MG63 (cell line): Measurements from ENCODE around the gene VAC14. TPM values are rescaled to one million over a fixed set of nuclear protein-coding genes. Genes with fewer than 3 reads are reported as not detected.
"Not testable (repeated sequence)": the region's sequence is repeated elsewhere in the genome, so short reads cannot be mapped to it uniquely, and the experiment has no call there.

ENCODE experiments used
- DNase-seq: peaks from one replicate; pipeline ENCODE4 v3.0.0-alpha.2; 2020
- H3K27me3 ChIP-seq: fragments of 250-450 bp; sonication (Bioruptor Pico); 2 replicates; pipeline ENCODE4 v1.5.1; 2020; ENCODE audit warnings: mild to moderate bottlenecking, moderate library complexity
- H3K36me3 ChIP-seq: fragments of 250-450 bp; sonication (Bioruptor Pico); 2 replicates; pipeline ENCODE4 v1.5.1; 2020; ENCODE audit warnings: mild to moderate bottlenecking, moderate library complexity
- H3K4me3 ChIP-seq: fragments of 250-450 bp; sonication (Bioruptor Pico); 2 replicates; pipeline ENCODE4 v1.5.1; 2020; ENCODE audit warnings: mild to moderate bottlenecking, moderate library complexity
- H3K9me3 ChIP-seq: fragments of 250-450 bp; sonication (Bioruptor Pico); 2 replicates; pipeline ENCODE4 v1.5.1; 2020; ENCODE audit warnings: mild to moderate bottlenecking, moderate library complexity
- total RNA-seq: library from RNA; depleted of rRNA; stranded (reverse); fragments of >200 nt; shearing (Covaris generic); gene quantifications from 2 replicates; pipeline ENCODE4 v1.2.3, GENCODE V29; 2014; ENCODE audit warnings: low replicate concordance

The VAC14 gene
- total RNA-seq, 1 experiment from 2014 or later = 15.4 TPM

- Histone ChIP-seq H3K27me3 (no peaks in the 10 kb centered on the region), H3K36me3 (peaks cover 38% of the 10 kb centered on the region), H3K4me3 (no peak overlapping the region), H3K9me3 (no peaks in the 10 kb centered on the region)
- DNase-seq = no peak
These were observed 121.9 kb downstream of the VAC14 start for GRCh38 chr16:70678898-70679670.

DNA sequence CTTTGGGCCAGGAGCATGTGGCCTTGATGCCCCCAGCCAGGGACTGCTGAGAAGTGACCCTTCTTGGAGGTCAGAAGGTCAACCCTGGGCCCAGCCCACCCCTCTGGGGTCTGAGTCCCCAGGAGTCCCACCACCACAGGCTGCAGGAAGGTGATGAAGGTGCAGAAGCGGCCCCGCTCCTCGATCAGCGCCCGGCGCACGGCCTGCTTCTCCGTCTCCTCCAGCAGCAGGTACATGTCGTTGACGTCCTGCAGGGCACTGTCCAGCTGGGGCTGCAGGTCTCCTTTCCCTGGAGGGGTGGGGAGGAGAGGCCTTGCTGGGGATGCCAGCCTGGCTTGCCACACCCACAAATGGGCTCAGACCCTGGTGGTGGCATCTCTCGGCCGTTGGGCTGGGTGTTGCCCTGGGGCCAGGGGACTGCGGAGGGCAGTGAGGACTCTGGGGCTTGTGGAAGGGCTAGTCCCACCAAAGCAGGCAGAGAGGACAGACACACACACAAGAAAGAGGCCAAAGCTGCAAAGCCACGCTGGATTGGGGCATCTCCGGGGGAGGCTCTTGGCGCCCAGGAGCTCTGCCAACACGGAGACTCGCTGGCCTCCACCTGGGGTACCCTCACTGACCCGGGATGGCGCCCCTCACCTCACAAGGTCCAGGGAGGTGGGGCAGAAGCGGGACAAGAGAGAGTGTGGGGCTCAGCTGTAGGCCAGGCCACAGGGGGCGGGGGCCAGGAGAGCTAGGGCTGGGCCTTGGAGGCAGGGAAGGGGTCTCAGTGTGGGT, 122.6 kb downstream of the VAC14 start:
- Histone ChIP-seq H3K9me3 (no peaks in the 10 kb centered on the region), H3K27me3 (no peaks in the 10 kb centered on the region), H3K4me3 (no peak overlapping the region), H3K36me3 (peaks cover 32% of the 10 kb centered on the region)
- DNase-seq = no peak

DNA sequence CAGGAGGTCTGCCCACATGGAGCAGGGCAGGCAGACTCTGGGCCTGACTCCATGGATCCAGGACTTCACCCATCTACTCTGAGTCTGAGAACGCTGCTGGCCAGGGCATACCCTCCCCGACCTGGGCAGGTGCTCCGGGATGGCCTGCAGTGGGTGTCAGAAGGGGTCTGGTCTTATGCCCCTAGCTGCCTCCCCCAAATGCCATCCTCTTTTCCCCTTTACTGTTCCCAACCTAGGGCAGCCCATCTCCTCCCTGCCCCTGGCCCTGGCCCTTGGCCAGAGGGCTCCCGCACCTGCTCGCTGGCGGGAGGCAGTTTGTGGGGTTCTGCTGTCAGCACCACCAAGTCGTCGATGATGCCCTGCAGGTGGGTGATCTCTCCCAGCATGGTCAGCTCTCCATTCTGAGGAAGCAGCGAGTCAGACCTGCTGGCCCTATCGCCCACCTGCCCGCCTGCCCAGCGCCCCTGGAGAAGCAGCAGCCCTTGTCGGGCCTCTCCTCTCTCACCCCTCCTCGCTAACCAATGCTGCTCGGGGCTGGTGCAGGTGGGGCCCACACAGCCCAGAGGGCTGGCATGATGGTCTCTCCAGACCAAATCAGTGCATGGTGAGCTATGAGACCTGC, 123.3 kb downstream of the VAC14 start:
- Histone ChIP-seq H3K9me3 (no peaks in the 10 kb centered on the region), H3K27me3 (no peaks in the 10 kb centered on the region), H3K4me3 (no peak overlapping the region), H3K36me3 (peaks cover 29% of the 10 kb centered on the region)
- no peak for DNase-seq

DNA sequence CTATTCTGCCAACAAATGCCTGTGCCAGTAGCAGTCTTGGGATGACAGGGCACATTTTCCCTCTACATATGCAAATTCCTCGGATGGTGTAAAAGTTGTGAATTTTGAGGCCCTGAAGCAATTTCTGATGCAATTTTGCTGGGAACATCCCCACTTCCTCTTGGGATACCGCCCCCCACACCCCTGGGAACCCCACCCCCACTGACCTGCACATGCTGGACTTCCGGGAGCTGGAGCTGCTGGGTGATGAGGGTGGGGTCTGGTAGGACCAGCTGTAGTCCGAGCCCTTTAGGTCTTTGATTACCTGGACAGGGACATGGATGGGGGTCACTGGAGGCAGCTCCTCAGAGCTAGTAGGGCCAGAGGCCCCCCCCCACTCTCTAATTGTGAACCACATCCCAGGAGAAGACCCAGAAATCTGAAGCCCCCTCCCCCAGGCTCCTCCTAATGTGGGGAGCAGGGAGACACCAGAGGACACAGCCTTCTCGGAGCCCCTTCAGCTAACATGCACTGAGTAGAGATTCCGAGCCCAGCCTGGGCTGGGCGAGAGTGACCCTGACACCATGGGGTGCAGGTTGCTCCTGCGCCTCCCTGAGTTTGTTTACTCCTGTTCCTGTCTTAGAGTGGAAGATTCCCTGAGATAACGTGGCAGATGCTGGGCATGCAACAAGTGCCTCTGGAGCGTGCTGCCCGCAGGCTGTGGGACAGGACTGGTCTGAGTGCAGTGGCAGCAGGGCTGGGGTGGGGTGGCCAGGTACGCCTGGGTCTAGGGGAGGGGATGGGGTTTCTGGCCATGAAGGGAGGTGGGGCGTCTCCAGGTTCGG, 124.1 kb downstream of the VAC14 start:
- H3K27me3 ChIP-seq = no peaks in the 10 kb centered on the region
- DNase-seq = no peak
- H3K4me3 ChIP-seq = no peak overlapping the region
- H3K36me3 ChIP-seq = peaks cover 31% of the 10 kb centered on the region
- no peaks in the 10 kb centered on the region for H3K9me3 ChIP-seq

DNA sequence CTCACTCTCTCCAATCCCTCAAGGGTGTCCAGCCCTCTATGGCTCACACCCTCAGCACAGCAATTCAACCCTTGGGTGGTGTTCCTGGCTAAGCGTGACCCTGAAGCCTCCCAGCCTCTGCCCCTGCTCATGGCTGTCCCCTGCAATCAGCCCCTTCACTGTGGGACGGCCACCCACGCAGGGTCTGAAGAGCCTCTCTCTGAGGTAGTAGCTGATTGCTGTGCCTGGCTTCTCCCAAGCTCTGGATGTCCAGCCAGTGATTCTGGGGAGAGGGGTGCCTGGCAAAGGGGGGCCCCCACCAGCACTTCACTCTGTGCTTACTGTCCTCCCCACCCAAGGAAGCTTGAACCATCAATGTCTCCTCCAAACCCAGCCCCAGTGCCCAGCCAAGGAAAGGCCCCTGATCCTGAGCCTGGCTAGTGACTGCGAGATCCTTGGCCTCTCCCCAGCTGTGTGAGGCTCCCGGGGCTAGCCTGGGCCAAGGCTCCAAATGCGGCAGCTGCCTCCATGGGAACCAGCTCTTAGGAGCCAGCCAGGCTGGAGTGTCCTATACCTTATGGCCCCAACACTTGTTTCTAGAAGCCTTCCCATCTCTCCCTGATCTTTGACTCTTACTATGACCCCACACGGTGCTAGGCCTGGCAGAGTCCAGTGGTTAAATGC, 125.0 kb downstream of the VAC14 start:
- Histone ChIP-seq H3K4me3 (no peak overlapping the region), H3K27me3 (no peaks in the 10 kb centered on the region), H3K36me3 (peaks cover 38% of the 10 kb centered on the region), H3K9me3 (no peaks in the 10 kb centered on the region)
- DNase-seq = no peak

- H3K4me3 ChIP-seq = no peak overlapping the region
- no peak for DNase-seq
- H3K9me3 ChIP-seq = no peaks in the 10 kb centered on the region
- H3K27me3 ChIP-seq = no peaks in the 10 kb centered on the region
- peaks cover 46% of the 10 kb centered on the region for H3K36me3 ChIP-seq
These were observed 126.5 kb downstream of the VAC14 start for GRCh38 chr16:70674221-70675014.

GRCh38 chr16:70670938-70671337, 130.0 kb downstream of the VAC14 start:
- not testable (repeated sequence) for H3K27me3 ChIP-seq, H3K4me3 ChIP-seq, H3K9me3 ChIP-seq, DNase-seq
- peaks cover 59% of the 10 kb centered on the region for H3K36me3 ChIP-seq

GRCh38 chr16:70670175-70670574, 130.8 kb downstream of the VAC14 start:
- peaks cover 54% of the 10 kb centered on the region for H3K36me3 ChIP-seq

DNA sequence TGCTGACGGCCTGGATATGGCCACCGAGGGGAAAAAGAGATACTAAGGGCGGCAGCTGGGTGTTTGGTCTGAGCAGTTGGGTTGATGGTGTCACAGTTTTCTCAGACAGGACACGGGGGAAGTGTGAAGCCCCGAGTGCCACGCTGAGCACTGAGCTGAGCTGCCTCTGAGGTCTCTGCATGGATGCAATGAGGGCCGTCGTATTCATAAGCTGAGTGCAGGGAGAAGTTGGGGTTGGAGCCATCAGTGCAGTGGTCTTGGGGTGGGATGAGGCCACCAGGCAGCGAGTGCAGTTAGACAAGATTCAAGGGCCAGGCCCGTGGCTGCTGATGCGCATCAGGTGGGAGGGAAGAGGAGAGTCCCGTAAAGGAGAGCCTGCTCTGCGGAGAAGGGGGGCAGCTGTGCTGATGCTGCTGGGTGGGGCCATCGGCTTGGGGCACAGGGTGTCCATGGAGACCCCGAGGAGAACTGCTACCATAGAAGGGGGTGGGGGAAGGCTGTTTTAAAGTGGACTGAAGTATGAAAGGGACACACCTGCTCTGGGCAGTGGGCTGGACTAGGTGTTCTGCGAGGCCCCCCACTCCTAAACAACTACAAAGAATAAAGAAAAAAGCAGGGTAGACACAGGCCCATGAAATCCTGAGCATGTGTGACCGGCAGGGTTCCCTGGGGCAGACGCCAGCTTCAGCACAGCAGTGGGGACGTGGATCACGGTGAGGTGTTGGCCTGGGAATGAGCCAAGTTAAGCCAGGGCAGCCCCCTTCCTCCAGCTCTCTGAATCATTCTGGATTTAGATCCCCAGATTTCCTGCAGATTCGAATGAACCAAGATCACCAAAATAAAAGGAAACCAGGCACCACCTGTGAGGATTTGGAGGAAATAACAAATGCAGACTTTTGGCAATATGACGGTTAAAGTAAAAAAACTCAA, 134.9 kb downstream of the VAC14 start:
- no peak for DNase-seq

More at GRCh38 chr16:70670175-70670574, 130.8 kb downstream of the VAC14 start:
- H3K9me3 ChIP-seq = no peaks in the 10 kb centered on the region
- no peaks in the 10 kb centered on the region for H3K27me3 ChIP-seq
- H3K4me3 ChIP-seq = no peak overlapping the region
- DNase-seq = no peak

DNA sequence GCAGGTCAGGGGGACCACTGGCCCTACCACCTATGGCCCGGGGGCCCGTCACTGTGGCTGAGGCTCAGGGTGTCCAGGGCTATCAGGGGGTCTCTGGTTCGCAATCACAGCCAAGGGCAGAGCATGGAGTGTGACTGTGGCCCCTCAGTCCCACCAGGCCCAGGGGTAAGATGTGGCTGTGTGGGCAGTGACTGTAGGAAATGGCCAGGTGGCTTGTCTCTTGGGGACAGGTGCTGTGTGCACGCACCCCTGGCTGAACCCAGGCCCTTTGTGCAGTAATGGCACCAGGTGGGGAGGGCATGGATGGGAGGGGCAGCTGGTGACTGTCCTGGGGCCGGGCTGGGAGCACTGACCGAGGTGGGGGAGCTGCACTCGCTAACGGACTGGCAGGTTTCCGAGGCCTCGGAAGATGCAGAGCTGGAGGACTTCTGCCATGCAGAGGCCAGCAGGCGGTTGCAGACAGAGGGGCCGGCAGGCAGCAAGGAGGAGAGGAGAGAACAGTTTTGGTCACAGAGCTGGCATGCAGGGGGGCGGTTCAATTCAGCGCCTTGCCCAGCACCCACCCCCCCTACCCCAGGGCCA, 135.8 kb downstream of the VAC14 start:
- peaks cover 48% of the 10 kb centered on the region for H3K36me3 ChIP-seq
- H3K9me3 ChIP-seq = no peaks in the 10 kb centered on the region
- DNase-seq = no peak
- no peaks in the 10 kb centered on the region for H3K27me3 ChIP-seq
- H3K4me3 ChIP-seq = no peak overlapping the region

More for the DNA sequence above, 134.9 kb downstream of the VAC14 start:
- Histone ChIP-seq H3K9me3 (no peaks in the 10 kb centered on the region), H3K27me3 (no peaks in the 10 kb centered on the region), H3K36me3 (peaks cover 54% of the 10 kb centered on the region), H3K4me3 (no peak overlapping the region)

- Histone ChIP-seq H3K9me3 (no peaks in the 10 kb centered on the region), H3K4me3 (no peak overlapping the region), H3K27me3 (no peaks in the 10 kb centered on the region), H3K36me3 (peaks cover 41% of the 10 kb centered on the region)
- DNase-seq = no peak
These were observed 136.4 kb downstream of the VAC14 start for GRCh38 chr16:70664325-70665112.

DNA sequence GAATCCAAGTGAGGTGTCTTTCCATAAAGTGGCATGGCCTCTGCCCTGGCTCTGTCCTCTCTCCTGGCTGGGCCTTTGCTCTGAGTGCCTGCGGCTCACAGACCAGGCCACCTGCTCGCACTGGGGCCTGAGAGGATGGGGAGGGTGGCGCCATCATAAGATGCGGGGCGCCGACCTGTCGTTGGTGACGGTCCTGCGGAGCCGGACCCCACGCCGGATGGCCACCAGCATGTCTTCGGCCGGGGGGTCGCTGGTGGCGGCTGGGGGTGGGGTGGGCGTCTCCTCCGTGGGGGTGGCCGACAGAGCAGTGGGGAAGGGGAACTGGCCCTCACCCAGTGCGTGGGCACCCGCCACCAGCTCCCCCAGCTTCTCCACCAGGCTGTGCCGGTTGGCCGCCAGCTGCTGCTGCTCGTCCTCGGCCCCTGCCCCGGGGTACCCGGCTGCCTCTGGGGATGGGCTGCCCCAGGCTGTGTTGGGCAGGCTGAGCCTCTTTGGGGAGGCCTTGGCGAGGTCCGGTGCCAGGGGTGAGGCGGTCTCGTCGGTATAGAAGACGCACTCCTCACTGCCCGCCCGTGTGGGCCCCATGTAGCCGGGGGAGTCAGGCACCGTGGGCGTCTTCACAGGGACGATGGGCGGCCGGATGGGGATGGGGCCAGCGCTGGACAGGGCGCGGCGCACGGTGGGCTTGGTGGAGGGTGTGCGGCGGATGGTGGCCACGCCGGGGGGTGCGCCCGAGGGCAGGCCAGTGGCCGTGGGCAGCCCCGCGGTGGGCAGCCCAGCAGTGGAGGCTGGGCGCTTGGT, 137.2 kb downstream of the VAC14 start:
- Histone ChIP-seq H3K27me3 (no peaks in the 10 kb centered on the region), H3K36me3 (peaks cover 33% of the 10 kb centered on the region), H3K9me3 (no peaks in the 10 kb centered on the region), H3K4me3 (no peak overlapping the region)
- no peak for DNase-seq

GRCh38 chr16:70662991-70663523, 137.9 kb downstream of the VAC14 start:
- Histone ChIP-seq H3K36me3 (peaks cover 28% of the 10 kb centered on the region), H3K9me3 (no peaks in the 10 kb centered on the region)
- no peak for DNase-seq

More at GRCh38 chr16:70662991-70663523, 137.9 kb downstream of the VAC14 start:
- H3K4me3 ChIP-seq = no peak overlapping the region
- H3K27me3 ChIP-seq = no peaks in the 10 kb centered on the region
